ENCODE results near the gene TXNDC2.

- TF ChIP-seq SP1 (IDR thresholded peaks at IDR 0.05) (no peak), PKNOX1 (IDR thresholded peaks at IDR 0.05) (no peak), CTBP1 (IDR thresholded peaks at IDR 0.05; ENCODE audit: borderline replicate concordance) (no peak), FOXK2 (IDR thresholded peaks at IDR 0.05) (no peak), ELF4 (IDR thresholded peaks at IDR 0.05) (no peak), SUZ12 (IDR thresholded peaks at IDR 0.05) (no peak), TARDBP (IDR thresholded peaks at IDR 0.05) (no peak), ARNT (IDR thresholded peaks at IDR 0.05) (no peak)
Observed at GRCh38 chr18:9846162-9846925, 39.4 kb upstream of the TXNDC2 start.
